ENCODE results near the gene TRMT1. TPM values are rescaled to one million over a fixed set of nuclear protein-coding genes. Genes with fewer than 3 reads are reported as not detected.

TRMT1 gene
- total RNA-seq, 1 experiment from 2014 or later: 109 TPM

GRCh38 chr19:13092606-13093235 lies 23.8 kb downstream of the TRMT1 start:
- intact Hi-C loops (cut with micrococcal nuclease; ENCODE audit: unreplicated experiment): loop anchor here (1.0 to 5.0 kb wide), 2 partner anchors 60 to 109 kb away; no protein-coding TSS in a partner anchor

GRCh38 chr19:13092158-13092543 lies 24.4 kb downstream of the TRMT1 start:
- intact Hi-C loops (cut with micrococcal nuclease; ENCODE audit: unreplicated experiment): loop anchor here (5.0 kb wide), 1 partner anchor 60 kb away; no protein-coding TSS in a partner anchor
- no peak for DNase-seq (ENCODE audit: low spot score)
- H3K4me1 ChIP-seq (ENCODE audit: insufficient read depth, low read length, poor library complexity, severe bottlenecking): peaks cover 41% of the 10 kb centered on the region
- BruUV-seq (replicated peaks): no TSS peak
- CTCF ChIA-PET: interaction anchor here (2.0 kb wide), 1 partner anchor 114 kb away, joined by 33 read pairs; no protein-coding TSS in a partner anchor
- no peak overlapping the region for H3K4me3 ChIP-seq (ENCODE audit: low read depth, low read length, poor library complexity, severe bottlenecking)
- peak overlapping the region; percentile 41 for H3K27ac ChIP-seq (ENCODE audit: low read depth, low read length, poor library complexity, severe bottlenecking)
- H3K9me3 ChIP-seq (ENCODE audit: low read depth, low read length, poor library complexity, severe bottlenecking): no peaks in the 10 kb centered on the region
- POLR2A ChIA-PET (ENCODE audit: low non-redundant PET): no interaction called here
- no peaks in the 10 kb centered on the region for H3K27me3 ChIP-seq (replicated peaks; ENCODE audit: insufficient read depth, low read depth, low read length, poor library complexity)
- TF ChIP-seq EZH2 (IDR thresholded peaks at IDR 0.05; ENCODE audit: borderline replicate concordance, low read depth, low read length, poor library complexity, severe bottlenecking) (no peak), CTCF (conservative IDR thresholded peaks at IDR 0.05; ENCODE audit: low read depth, low read length) (no peak)
- no peaks in the 10 kb centered on the region for H3K36me3 ChIP-seq (ENCODE audit: insufficient read depth, low read length, poor library complexity, severe bottlenecking)

More at GRCh38 chr19:13092606-13093235, 23.8 kb downstream of the TRMT1 start:
- CTCF ChIA-PET: interaction anchor here (2.0 kb wide), 1 partner anchor 115 kb away, joined by 33 read pairs; no protein-coding TSS in a partner anchor
- Histone ChIP-seq H3K4me3 (ENCODE audit: low read depth, low read length, poor library complexity, severe bottlenecking) (no peak overlapping the region), H3K4me1 (ENCODE audit: insufficient read depth, low read length, poor library complexity, severe bottlenecking) (peaks cover 41% of the 10 kb centered on the region), H3K9me3 (ENCODE audit: low read depth, low read length, poor library complexity, severe bottlenecking) (no peaks in the 10 kb centered on the region), H3K36me3 (ENCODE audit: insufficient read depth, low read length, poor library complexity, severe bottlenecking) (no peaks in the 10 kb centered on the region), H3K27me3 (replicated peaks; ENCODE audit: insufficient read depth, low read depth, low read length, poor library complexity) (no peaks in the 10 kb centered on the region), H3K27ac (ENCODE audit: low read depth, low read length, poor library complexity, severe bottlenecking) (peak overlapping the region; percentile 35)
- BruUV-seq (replicated peaks): no TSS peak
- no peak for DNase-seq (ENCODE audit: low spot score)
- POLR2A ChIA-PET (ENCODE audit: low non-redundant PET): no interaction called here
- TF ChIP-seq EZH2 (IDR thresholded peaks at IDR 0.05; ENCODE audit: borderline replicate concordance, low read depth, low read length, poor library complexity, severe bottlenecking): no peak
- TF ChIP-seq CTCF (conservative IDR thresholded peaks at IDR 0.05; ENCODE audit: low read depth, low read length): no peak

GRCh38 chr19:13091400-13092157 lies 25.0 kb downstream of the TRMT1 start:
- DNase-seq (ENCODE audit: low spot score): peak; percentile 60
- CTCF ChIA-PET: interaction anchor here (0.5 to 2.0 kb wide), 4 partner anchors 22 to 114 kb away, joined by 5 to 33 read pairs (median 9); no protein-coding TSS in a partner anchor
- intact Hi-C loops (cut with micrococcal nuclease; ENCODE audit: unreplicated experiment): loop anchor here (5.0 kb wide), 1 partner anchor 59 kb away; no protein-coding TSS in a partner anchor
- Histone ChIP-seq H3K27me3 (replicated peaks; ENCODE audit: insufficient read depth, low read depth, low read length, poor library complexity) (no peaks in the 10 kb centered on the region), H3K4me1 (ENCODE audit: insufficient read depth, low read length, poor library complexity, severe bottlenecking) (peaks cover 41% of the 10 kb centered on the region), H3K36me3 (ENCODE audit: insufficient read depth, low read length, poor library complexity, severe bottlenecking) (no peaks in the 10 kb centered on the region), H3K9me3 (ENCODE audit: low read depth, low read length, poor library complexity, severe bottlenecking) (no peaks in the 10 kb centered on the region), H3K27ac (ENCODE audit: low read depth, low read length, poor library complexity, severe bottlenecking) (peak overlapping the region; percentile 41), H3K4me3 (ENCODE audit: low read depth, low read length, poor library complexity, severe bottlenecking) (no peak overlapping the region)
- TF ChIP-seq EZH2 (IDR thresholded peaks at IDR 0.05; ENCODE audit: borderline replicate concordance, low read depth, low read length, poor library complexity, severe bottlenecking) (no peak), CTCF (conservative IDR thresholded peaks at IDR 0.05; ENCODE audit: low read depth, low read length) (no peak)
- BruUV-seq (replicated peaks): no TSS peak
- POLR2A ChIA-PET (ENCODE audit: low non-redundant PET): interaction anchor here (0.7 kb wide), 2 partner anchors 20 to 92 kb away, joined by 5 to 12 read pairs; no protein-coding TSS in a partner anchor
